ENCODE data around the gene SST.

SST gene

DNA sequence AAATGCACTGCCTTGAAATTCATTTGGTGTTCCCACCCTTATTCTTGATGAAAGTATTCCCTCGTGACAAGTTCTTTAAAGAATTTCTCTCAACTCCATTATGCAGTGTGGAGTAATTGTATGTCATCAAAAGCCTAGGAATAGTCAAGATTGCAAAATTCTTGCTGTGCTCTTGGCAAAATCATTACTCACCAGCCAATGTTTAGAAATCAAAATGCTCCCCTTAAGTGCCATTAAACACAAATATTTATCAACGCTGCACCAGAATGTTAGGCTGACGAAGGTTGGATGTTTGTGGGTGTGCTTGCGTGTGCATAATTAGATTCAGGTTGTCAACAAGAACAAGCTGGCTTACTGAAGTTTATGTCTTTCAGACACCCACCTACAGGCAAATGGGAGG, 40.5 kb downstream of the SST start:
- DNase-seq (ENCODE audit: low spot score), result no peak

DNA sequence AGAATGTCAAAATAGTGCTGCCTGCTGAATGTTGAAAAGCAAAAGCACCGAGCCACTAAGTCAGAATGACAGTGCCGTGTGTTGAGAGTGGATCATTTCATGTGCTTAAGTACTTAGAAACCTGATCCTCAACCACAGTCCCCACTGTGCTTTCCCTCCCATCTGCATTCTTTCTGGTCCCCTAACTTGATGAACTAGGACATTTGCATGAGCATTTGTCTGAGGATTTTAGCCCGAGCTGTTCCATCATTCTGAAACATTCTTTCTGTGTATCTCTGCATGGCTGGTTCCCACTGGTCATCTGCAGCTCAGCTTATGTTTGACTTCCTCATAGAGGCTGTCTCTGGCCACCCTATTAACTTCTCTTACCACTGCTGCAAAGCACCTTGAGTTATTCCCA, 42.0 kb downstream of the SST start:
- no peak for DNase-seq (ENCODE audit: low spot score)

DNA sequence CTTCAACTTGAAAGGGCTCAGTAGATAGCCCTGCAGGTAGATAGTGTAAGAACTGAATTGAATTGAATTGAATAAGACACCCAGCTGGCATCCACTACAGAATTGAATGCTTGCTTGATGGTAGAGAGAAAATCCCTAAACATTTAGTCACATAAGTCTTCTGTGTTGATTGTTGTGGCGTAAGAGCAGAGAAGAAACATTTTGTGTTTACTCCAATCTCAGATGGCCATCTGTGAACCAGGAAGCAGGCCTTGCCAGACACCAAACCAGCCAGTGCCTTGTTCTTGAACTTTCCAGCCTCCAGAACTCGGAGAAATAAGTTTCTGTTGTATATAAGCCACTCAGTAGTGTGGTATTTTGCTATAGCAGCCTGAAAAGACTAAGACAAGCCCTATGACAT, 43.6 kb downstream of the SST start:
- DNase-seq (ENCODE audit: low spot score), result no peak

DNA sequence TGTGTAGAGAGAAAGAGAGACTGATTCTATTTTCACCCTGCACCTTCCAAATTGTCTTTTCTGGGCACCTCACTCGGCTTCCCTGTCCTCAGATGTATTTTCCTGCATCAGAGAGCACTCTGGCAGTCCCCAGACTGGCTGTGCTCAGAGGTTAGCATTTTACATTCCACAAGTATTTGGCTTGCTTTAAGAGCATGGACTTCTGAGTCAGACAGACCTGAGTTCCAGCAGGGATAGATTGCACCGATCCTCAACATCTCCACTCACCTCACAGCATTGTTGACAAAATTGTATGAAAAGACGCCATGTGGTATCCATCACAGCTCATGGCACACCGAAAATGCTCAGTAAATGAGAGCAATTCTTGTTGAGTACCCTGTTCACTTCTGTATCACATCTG, 45.6 kb downstream of the SST start:
- no peak for DNase-seq (ENCODE audit: low spot score)

DNA sequence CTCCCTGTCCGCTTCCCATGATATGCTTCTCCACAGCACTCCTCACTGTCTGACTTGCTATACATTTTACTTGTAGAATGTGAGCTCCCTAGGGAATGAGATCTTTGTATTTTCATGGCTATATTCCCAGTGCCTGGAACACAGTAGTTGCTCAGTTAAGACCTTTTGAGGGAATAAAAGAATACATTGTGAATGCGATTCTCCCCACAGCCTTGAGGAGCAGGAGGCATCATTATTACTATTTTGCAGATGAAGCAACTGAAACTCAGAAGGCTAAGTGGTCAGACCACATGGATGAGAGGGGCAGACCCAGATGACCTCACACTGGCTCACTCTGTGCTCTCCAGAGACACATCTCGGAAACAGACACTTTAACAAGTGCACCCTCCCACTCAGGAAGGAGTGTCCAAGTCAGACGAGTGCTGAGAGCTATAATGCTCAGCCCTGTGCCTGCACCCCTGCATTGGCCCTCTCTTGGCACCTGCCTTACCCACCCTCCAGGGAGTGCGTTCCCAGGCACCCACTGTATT, 46.8 kb downstream of the SST start:
- no peak for DNase-seq (ENCODE audit: low spot score)

DNA sequence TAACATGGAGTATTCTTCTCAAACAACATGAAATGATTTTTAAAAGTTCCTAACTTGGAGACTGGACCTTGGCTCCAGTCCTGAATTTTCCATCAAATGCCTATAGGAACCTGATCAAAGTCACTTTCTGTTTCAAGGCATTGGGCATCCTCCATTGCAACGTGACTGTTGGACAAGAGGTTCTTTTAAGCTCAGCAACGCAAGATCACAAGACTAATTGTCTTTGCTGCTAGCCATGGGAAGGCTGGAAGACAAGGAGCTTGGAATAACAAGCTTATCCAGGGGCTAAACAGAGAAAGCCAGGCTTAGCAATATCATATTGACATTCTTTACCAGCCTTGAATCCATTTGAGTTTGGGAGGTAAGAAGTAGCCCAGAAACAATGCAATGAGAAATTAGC, 48.3 kb downstream of the SST start:
- DNase-seq (ENCODE audit: low spot score), result no peak

DNA sequence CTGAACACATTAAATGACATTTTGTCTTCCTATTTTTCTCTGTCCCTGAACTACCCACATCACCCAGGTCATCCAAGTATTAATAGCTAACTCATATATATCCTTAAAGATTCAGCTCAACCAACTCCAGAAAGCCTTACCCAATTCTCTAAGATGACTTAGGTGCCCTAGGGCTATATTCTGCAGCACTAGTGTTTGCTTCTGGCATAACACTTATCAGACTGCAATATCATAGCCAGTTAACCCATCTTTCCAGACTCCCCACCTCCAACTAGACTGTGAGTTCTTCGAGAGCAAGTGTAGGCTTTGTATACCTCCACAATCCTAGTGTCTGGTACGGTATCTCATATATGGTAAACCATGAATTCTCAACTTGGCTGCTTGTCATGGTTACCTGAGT, 50.7 kb downstream of the SST start:
- no peak for DNase-seq (ENCODE audit: low spot score)
